ENCODE data around the gene RGS17.
A peak's percentile ranks its signal among the peaks of the same experiment; 100 is the strongest.
"Not testable (repeated sequence)": the region's sequence is repeated elsewhere in the genome, so short reads cannot be mapped to it uniquely, and the experiment has no call there.

Gene RGS17

GRCh38 chr6:153143200-153143599, 12.1 kb upstream of the RGS17 start:
- no peak overlapping the region for H3K4me3 ChIP-seq (ENCODE audit: low read length)
- no peak for DNase-seq (ENCODE audit: low read depth)
- no peak for TF ChIP-seq CTCF (conservative IDR thresholded peaks at IDR 0.05; ENCODE audit: low read depth, low read length)

GRCh38 chr6:153140299-153140698, 9.2 kb upstream of the RGS17 start:
- no peak for TF ChIP-seq CTCF (conservative IDR thresholded peaks at IDR 0.05; ENCODE audit: low read depth, low read length)
- no peak for DNase-seq (ENCODE audit: low read depth)
- H3K4me3 ChIP-seq (ENCODE audit: low read length) = no peak overlapping the region

- no peak for DNase-seq (ENCODE audit: low read depth)
- no peak overlapping the region for H3K4me3 ChIP-seq (ENCODE audit: low read length)
- TF ChIP-seq CTCF (conservative IDR thresholded peaks at IDR 0.05; ENCODE audit: low read depth, low read length) = no peak
Measured at GRCh38 chr6:153138930-153139329, 7.8 kb upstream of the RGS17 start.

DNA sequence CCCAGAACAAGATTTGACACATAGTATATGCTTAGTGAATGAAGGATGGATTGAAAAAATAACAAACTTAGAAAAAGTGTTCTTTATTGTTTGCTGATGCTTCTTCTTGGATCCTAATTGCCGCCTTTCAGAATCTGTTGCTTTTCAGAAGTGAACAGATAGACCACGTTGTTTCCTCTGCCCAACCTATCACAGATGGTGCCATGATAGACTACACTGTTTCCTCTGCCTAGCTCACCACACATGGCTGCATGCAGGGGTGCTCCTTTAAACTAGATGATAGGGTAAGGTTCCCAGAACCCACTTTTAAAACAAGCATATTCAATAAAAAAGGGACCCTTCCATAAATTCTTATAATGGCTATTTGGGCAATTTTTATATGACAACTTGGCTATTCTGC, 4.6 kb upstream of the RGS17 start:
- no peak overlapping the region for H3K4me3 ChIP-seq (ENCODE audit: low read length)
- DNase-seq (ENCODE audit: low read depth) = no peak
- TF ChIP-seq CTCF (conservative IDR thresholded peaks at IDR 0.05; ENCODE audit: low read depth, low read length) = no peak

DNA sequence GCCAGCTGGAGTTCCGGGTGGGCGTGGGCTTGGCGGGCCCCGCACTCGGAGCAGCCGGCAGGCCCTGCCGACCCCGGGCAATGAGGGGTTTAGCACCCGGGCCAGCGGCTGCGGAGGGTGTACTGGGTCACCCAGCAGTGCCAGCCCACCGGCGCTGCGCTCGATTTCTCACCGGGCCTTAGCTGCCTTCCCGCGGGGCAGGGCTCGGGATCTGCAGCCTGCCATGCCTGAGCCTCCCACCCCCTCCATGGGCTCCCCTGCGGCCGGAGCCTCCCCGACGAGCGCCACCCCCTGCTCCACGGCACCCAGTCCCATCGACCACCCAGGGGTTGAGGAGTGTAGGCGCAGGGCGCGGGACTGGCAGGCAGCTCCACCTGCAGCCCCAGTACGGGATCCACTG, 2.6 kb upstream of the RGS17 start:
- H3K4me3 ChIP-seq (ENCODE audit: low read length); DNase-seq (ENCODE audit: low read depth): not testable (repeated sequence)

GRCh38 chr6:153130515-153131036, 506 bp downstream of the RGS17 start:
- H3K4me3 ChIP-seq (ENCODE audit: low read length) = peak overlapping the region; percentile 79
- no peak for DNase-seq (ENCODE audit: low read depth)
- TF ChIP-seq CTCF (conservative IDR thresholded peaks at IDR 0.05; ENCODE audit: low read depth, low read length) = no peak

GRCh38 chr6:153129873-153130514, 1.1 kb downstream of the RGS17 start:
- peak overlapping the region; percentile 79 for H3K4me3 ChIP-seq (ENCODE audit: low read length)
- TF ChIP-seq CTCF (conservative IDR thresholded peaks at IDR 0.05; ENCODE audit: low read depth, low read length) = no peak
- DNase-seq (ENCODE audit: low read depth) = no peak

Data from retinal pigment epithelial cell (primary cell).